ENCODE data around the gene LRRC4B. TPM values are rescaled to one million over a fixed set of nuclear protein-coding genes. Genes with fewer than 3 reads are reported as not detected.

LRRC4B gene
- total RNA-seq, 1 donor from 2014 or later: 1.0 TPM

GRCh38 chr19:50522881-50523280 is 45.4 kb downstream of the LRRC4B start:
- peak overlapping the region; percentile 74 for H3K27ac Mint-ChIP-seq
- peaks cover 5% of the 10 kb centered on the region for H3K27me3 Mint-ChIP-seq
- no peak for DNase-seq (ENCODE audit: low spot score, unreplicated experiment)
- TF ChIP-seq, protein P1, sequence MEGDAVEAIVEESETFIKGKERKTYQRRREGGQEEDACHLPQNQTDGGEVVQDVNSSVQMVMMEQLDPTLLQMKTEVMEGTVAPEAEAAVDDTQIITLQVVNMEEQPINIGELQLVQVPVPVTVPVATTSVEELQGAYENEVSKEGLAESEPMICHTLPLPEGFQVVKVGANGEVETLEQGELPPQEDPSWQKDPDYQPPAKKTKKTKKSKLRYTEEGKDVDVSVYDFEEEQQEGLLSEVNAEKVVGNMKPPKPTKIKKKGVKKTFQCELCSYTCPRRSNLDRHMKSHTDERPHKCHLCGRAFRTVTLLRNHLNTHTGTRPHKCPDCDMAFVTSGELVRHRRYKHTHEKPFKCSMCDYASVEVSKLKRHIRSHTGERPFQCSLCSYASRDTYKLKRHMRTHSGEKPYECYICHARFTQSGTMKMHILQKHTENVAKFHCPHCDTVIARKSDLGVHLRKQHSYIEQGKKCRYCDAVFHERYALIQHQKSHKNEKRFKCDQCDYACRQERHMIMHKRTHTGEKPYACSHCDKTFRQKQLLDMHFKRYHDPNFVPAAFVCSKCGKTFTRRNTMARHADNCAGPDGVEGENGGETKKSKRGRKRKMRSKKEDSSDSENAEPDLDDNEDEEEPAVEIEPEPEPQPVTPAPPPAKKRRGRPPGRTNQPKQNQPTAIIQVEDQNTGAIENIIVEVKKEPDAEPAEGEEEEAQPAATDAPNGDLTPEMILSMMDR (IDR thresholded peaks at IDR 0.05; ENCODE audit: unreplicated experiment): no peak
- H3K4me3 Mint-ChIP-seq (ENCODE audit: low read depth): no peak overlapping the region
- H3K36me3 Mint-ChIP-seq (ENCODE audit: insufficient read depth): no peaks in the 10 kb centered on the region
- H3K4me1 Mint-ChIP-seq (ENCODE audit: low read depth): no peaks in the 10 kb centered on the region
- no peaks in the 10 kb centered on the region for H3K9me3 Mint-ChIP-seq (ENCODE audit: low read depth)

DNA sequence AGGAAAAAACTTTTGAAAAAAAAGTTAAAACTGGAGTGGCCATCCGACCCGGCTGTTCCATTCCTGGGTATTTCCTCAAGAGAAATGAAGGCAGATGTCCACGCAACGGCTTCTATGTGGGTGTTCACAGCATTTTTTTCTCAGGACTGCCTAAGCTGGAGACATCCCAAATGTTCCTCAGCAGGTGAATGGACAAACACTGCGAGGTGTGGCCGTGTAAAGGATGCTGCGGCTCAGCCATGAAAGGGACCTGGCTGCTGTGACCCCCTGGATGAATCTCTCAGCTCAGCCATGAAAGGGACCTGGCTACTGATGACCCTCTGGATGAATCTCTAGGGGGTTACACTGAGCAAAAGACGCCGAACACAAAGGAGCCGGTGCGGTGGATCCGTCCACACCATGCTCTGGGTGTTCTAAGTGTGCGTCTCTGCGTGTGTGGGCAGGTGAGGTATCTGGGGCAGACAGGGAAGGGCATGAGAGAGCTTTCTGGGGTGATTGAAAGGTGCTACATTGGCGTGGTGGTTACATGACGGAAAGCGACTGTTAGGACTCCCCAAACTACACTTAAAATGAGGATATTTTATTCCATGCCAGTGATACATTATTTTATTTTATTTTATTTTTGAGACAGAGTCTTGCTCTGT is 47.3 kb downstream of the LRRC4B start:
- Mint-ChIP-seq H3K4me3 (ENCODE audit: low read depth) (no peak overlapping the region), H3K9me3 (ENCODE audit: low read depth) (no peaks in the 10 kb centered on the region), H3K27me3 (peaks cover under 1% of the 10 kb centered on the region), H3K36me3 (ENCODE audit: insufficient read depth) (no peaks in the 10 kb centered on the region), H3K27ac (peak overlapping the region; percentile 46), H3K4me1 (ENCODE audit: low read depth) (no peaks in the 10 kb centered on the region)
- TF ChIP-seq, protein P1 (IDR thresholded peaks at IDR 0.05; ENCODE audit: unreplicated experiment): no peak
- no peak for DNase-seq (ENCODE audit: low spot score, unreplicated experiment)

GRCh38 chr19:50519006-50519575 is 49.1 kb downstream of the LRRC4B start:
- no peak overlapping the region for H3K4me3 Mint-ChIP-seq (ENCODE audit: low read depth)
- no peaks in the 10 kb centered on the region for H3K27me3 Mint-ChIP-seq
- no peak overlapping the region for H3K27ac Mint-ChIP-seq
- no peaks in the 10 kb centered on the region for H3K4me1 Mint-ChIP-seq (ENCODE audit: low read depth)
- no peaks in the 10 kb centered on the region for H3K36me3 Mint-ChIP-seq (ENCODE audit: insufficient read depth)
- no peaks in the 10 kb centered on the region for H3K9me3 Mint-ChIP-seq (ENCODE audit: low read depth)
- DNase-seq (ENCODE audit: low spot score, unreplicated experiment): no peak
- TF ChIP-seq, protein P1 (IDR thresholded peaks at IDR 0.05; ENCODE audit: unreplicated experiment): no peak

DNA sequence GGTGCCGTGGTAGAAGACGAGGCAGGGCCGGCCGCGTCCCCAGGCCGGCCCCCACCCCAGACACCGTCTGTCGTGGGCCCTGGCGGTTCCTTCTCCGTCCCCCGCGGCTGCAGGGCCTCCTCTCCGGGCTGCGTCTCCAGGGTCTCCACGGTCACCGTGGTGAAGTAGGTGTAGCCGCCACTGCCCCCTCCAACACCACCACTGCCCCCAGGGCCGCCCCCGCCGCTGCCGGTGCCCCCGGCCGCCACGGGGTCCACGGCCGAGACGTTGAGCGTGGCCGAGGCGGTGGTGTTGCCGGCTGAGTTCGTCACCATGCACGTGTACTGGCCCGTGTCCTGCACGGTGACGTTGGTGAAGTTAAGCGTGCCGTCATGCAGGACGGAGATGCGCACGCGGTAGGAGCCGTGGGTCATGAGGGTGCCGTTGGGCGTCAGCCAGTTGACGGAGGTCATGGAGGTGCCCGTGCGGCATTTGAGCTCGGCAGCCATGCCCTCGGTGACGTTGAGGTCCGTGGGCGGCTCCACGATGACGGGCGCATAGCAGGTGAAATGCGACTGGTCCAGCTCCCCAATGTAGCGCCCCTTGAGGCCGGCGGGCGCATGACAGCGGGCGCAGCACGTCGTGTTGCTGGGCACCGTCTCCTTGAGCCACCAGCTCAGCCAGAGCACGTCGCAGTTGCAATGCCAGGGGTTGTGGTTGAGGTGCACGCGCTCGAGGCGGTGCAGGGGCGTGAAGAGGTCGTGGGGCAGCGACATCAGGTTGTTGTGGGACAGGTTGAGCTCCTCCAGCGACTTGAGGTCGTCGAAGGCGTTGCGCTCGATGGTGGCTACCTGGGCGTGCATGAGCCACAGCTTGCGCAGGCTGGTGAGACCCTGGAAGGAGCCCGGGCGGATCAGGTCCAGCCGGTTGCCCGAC is 49.9 kb downstream of the LRRC4B start:
- Mint-ChIP-seq H3K27ac (no peak overlapping the region), H3K4me3 (ENCODE audit: low read depth) (no peak overlapping the region), H3K27me3 (no peaks in the 10 kb centered on the region), H3K9me3 (ENCODE audit: low read depth) (no peaks in the 10 kb centered on the region), H3K4me1 (ENCODE audit: low read depth) (no peaks in the 10 kb centered on the region), H3K36me3 (ENCODE audit: insufficient read depth) (no peaks in the 10 kb centered on the region)
- no peak for DNase-seq (ENCODE audit: low spot score, unreplicated experiment)
- TF ChIP-seq, protein P1 (IDR thresholded peaks at IDR 0.05; ENCODE audit: unreplicated experiment): no peak

DNA sequence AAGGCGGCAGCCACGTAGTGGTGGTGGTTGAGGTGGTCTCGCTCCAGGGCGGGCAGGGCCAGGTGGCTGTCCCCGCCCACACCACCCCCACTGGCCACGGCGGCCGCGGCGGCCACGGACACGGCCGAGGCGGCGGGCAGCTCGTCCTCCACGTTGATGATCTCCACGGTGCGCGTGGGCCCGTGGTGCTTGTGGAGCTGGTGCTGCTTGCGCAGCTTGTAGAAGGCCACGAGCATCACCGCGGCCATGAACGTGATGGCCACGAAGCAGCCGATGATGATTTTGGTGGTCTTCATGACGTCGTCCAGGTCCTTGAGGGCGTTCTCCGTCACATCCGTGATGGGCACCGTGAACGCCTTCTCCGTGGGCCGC is 50.5 kb downstream of the LRRC4B start:
- no peaks in the 10 kb centered on the region for H3K27me3 Mint-ChIP-seq
- no peak overlapping the region for H3K4me3 Mint-ChIP-seq (ENCODE audit: low read depth)
- TF ChIP-seq, protein P1 (IDR thresholded peaks at IDR 0.05; ENCODE audit: unreplicated experiment): no peak
- H3K9me3 Mint-ChIP-seq (ENCODE audit: low read depth): no peaks in the 10 kb centered on the region
- H3K4me1 Mint-ChIP-seq (ENCODE audit: low read depth): no peaks in the 10 kb centered on the region
- no peak overlapping the region for H3K27ac Mint-ChIP-seq
- no peaks in the 10 kb centered on the region for H3K36me3 Mint-ChIP-seq (ENCODE audit: insufficient read depth)
- no peak for DNase-seq (ENCODE audit: low spot score, unreplicated experiment)

Measured in progenitor cell of endocrine pancreas (in vitro differentiated cells).